KBM-7 (cell line): Measurements from ENCODE around the gene NIT2.

Experiments used
- DNase-seq: peaks from one replicate; pipeline ENCODE4 v3.0.0-alpha.2; 2015
- in situ Hi-C: fragments of 300-500 bp; cut with MboI; formaldehyde crosslinking; loops from 2 replicates; pipeline ENCODE4 v1.14.3; 2020; ENCODE audit warnings: low sequenced_read_pairs, low pct_unique_long_range_greater_than_20kb, mixed read lengths

Gene NIT2

DNA sequence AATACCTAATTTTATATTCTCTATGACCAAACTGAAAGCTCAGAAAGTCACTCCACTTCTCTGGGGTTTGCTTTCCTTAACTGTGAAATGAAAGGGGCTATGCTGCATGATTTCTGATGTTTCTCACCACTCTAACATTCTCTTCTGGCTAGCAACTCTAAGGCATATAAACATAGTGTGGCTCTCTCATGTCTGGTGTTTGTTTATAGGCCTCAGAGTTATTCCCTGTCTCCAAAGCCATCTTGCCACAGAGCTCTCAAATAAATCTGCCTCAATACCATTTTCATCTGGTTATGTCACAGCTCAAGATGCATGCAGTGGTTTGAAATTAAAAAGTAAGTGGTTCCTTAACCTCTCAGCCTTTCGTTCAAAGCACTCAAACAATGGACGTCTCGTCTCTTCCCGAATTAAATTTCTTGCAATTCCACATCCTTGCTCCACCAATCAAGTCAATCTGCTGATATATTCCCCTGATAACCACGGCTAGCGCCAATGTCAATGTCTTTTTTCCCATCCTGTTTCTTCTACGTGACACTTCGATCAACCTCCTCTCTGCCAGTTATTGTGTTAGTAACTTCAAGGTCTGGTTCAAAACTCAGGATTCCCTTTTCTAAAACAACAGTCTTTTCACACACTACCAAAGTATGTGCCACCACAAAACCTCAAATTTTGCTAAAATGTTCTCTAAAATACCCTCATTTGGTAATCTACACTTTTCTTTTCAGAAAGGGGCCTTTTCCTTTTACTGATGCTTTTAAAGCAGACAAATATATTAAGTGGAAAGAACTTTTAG is 50.4 kb downstream of the NIT2 start:
- in situ Hi-C loops, result no loop called here
- no peak for DNase-seq

DNA sequence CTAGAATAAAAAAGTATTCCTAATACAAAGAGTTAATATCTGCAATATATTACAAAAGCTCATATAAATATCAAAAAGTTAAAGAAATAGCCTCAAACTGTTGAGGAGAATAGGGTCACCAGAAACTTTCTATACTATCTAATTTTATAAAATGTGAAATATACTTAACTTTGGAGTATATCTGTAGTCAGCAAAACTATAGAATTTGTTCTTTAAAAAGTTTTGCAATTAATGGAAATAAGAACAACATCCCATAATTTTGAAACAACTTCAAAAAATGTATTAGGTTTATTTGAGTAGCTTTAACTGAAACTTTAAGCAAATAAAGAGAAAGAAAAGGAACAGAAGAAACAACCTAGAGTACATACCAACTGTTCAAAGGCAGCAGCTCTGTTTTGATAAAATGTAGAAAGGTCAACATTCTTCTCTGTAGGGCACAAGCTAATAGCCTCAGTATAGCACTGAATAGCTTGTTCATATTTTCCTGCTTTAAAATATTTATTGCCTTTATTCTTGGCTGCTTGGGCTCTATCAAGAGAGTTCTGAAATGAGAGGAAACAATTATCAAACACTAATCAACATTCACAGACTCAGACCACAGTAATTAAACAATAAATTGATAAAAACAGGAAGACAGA is 52.0 kb downstream of the NIT2 start:
- in situ Hi-C loops, result no loop called here
- DNase-seq, result no peak

DNA sequence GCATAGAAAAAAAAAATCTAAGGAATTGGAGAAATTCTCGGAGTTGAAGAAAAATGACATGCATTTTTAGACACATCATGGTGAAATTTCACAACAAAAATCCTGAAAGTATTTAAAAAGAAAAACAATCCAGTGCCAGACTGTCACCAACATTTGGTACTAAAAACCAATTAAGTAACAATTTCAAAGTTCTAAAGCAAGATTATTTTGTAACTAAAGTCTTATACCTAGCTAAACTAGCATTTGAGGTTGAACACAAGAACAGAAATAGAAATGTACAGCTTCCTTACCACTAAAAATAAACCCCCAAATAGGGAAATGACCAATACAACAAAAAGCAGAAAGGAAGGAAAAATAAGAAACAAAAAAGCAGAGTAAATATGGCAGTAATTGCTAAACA is 54.5 kb downstream of the NIT2 start:
- DNase-seq, result no peak
- in situ Hi-C loops, result no loop called here

DNA sequence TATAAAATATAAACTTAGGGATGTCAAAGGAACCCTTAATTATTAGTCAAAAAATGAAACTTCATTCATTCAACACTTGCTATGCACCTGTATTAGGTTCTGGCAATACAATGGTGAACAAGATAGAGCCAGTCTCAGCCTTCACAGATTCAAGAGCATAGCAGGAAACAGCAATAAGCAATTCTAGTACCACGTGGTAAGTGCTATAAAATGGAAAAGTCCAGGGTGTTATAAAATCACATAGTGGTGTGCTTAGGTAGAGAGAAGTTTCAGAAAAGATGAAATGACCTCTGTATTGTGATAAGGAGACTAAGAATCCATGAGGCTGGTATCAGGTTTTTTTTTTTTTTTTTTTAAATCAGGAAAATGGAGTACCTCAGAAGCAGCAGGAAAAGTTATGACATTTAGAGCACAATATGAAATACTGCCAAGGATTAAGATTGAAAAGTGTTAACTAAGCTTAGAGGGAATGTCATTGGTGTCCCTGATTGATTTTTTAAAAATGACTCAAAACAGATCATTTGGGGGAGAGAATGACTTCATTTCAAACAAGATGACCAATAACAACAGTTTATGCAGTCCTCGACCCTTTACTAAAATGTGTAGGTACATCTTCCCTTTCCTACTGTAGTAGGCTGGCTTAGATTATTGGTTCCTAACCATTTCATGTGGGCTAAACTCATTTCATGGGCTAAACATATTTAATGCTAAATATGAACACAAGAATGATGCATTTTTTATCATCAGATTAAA is 61.3 kb downstream of the NIT2 start:
- DNase-seq, result no peak
- in situ Hi-C loops, result no loop called here

DNA sequence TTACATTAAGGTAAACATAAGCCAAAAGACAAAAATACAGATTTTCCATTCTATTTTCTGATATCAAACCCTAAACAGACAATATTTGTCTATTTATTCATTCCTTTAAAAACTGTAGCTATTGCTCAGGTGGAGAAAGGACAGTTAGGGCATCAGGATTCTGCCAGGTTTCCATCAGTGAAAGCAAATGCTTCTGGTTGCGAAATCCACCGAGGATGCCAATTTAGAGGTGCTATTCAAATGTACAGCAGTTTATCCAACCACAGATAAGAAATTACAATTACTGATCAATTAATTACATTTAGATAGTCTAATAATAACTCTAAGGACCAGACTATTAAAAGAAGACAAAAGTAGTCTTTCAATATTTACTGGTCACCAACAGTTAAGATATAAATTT is 62.4 kb downstream of the NIT2 start:
- in situ Hi-C loops, result no loop called here
- DNase-seq, result no peak

DNA sequence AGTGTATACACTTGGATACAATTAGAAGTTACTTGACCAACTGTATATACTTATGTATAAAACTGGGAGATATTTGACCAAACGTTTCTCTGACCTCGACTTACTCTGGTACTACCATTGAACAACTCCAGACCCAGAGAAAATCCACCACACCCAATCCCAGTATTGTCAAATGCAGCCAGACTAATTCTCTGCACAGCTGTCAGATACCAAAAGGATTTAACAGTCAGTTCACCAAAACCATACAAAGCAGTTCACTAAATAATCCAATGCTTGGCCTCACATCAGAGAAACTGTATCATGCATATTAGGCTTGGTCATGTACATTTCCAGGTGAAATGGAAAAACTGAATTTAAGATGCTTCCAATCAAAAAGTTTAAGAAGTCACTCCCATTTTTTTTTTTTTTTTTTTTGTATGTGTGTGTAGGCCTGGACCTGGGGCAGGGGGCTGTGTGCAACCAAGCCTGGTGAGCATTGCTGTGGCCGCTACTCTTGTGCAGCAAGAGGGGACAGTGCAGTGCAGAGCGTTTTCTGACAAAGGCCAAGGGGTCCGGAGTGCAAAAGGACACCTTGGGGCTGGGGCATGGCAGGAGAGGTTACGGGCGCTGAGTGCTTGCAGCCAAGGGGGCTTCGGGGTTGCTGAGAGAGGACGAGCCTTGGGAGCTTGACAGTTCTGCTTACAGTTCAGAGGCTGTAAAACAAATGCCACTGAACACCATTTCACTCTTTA is 64.9 kb downstream of the NIT2 start:
- no peak for DNase-seq
- in situ Hi-C loops, result no loop called here

DNA sequence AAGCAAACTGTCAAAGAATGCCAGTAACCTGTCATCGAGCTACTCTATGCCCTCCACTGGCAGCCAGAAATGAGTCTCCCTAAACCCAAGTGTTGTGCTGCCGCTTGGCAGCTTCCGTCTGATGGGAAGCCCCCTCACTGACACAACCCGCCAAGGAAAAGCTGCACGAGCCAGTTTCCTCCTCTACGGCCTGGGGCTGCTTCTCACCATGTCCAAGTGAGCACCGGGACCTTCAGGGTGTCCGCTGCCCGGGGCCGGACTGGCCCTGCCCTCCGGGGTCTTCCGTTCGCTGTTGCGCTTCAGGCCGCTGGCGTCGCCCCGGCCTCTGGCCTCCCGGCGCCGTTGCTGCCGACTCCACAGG is 65.8 kb downstream of the NIT2 start:
- peak; percentile 43 for DNase-seq
- in situ Hi-C loops, result no loop called here

DNA sequence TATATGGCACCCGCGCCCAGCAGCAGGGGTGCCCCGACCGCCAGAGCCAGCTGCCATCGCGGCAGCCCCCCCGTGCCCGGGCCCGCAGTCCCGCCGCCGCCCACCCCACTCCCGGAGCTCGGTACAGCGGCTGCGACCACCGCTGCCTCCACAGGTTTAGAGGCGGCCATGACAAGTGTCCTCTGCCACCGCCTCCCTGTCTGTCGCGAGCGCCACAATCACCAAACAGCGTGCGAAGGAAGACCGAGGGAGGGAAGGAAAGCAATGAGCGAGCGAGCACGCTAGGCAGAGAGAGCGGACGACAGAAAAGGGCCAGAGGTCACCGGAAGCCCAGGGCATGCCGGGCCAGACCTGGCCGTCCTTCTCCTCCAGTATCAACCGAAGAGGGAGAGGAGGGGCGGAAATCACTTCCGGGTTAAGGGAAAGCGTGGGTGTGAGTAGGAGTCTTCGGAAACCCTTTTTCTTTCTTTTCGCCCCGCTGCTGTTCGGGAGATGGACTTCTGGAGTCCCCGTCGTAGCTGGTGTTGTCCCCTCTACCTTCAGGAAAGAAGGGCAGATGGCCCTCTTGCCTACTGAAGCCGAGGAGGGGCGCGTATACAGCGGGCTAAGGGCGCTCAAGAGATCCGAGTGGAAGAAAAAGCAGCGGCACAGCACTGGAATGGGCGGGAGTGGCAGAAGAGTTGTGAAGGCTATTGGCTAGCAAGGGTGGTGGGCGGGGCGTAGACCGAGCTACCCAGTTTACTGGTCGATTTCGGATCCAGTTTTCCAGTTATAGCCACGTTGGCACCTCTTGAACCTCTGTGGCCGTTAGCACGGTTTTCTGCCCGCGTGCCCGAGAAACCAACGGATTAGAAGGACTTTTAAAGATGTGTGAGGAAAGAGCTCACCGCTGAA is 66.5 kb downstream of the NIT2 start, which contains the start of the genes LNP1 and TOMM70:
LNP1 (plus strand) TSS at position 760 of the 894 bp plus-strand sequence. CDS start 28,191 bp downstream, outside the sequence.
TOMM70 (minus strand) TSS at position 310 of the 894 bp plus-strand sequence; CDS start at position 170, 140 bp downstream.
- DNase-seq, result peak; percentile 96
- in situ Hi-C loops, result no loop called here

DNA sequence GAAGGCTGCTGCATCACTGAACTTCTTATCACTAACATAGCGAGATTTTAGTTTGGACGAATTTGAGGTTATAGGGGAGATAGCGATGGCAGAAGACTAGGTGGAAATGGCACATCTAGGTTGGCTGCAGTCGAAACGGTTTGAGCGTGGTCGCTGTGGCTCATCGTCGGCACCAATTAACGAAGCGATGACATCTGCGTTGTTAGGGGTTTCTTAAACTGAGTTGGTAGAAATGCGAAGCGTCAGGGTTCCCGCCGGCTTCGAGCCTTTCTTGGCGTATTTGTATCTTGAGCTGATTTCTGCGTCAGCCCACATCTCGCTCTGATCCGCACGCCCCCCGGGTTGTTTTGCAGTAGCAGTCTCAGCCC is 67.1 kb downstream of the NIT2 start:
- DNase-seq, result no peak
- in situ Hi-C loops, result no loop called here

DNA sequence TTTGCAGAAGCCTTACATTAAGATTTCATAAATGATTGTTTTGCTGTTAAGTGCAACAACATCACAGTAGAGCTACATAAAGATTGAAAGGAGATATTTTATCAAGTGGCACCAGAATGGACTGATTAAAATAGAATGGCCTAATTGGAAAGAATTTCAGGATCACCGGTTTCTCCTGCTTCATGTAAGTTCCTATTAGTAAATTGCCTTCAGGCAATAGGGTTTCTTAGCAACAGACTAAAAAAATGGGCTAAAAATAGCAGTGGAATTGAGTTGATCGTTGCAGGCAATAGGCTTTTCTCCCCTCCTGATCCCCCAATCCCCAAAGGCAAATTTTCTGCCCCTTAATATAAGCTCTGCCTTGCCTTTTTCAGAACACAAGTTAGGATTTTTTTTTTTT is 67.7 kb downstream of the NIT2 start:
- DNase-seq, result no peak
- in situ Hi-C loops, result no loop called here

DNA sequence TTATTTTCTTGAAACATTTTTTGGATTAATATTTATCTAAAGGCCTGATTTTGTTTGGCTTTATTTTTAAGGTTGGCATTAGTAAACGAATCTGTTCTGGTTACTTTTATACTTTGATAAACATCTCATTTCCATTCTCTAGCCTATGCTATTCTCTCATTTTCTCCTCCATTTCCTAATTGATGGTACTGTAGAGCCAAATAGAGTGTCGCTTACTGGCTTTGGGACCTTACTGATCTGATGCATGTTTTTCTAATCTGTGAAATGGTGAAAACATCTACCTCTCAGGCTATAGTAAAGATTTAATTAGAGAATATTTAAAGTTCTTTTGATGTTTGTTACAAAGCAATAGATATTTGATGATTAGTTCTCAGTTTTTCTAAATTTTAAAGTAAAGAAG is 68.3 kb downstream of the NIT2 start:
- DNase-seq, result no peak
- in situ Hi-C loops, result no loop called here

DNA sequence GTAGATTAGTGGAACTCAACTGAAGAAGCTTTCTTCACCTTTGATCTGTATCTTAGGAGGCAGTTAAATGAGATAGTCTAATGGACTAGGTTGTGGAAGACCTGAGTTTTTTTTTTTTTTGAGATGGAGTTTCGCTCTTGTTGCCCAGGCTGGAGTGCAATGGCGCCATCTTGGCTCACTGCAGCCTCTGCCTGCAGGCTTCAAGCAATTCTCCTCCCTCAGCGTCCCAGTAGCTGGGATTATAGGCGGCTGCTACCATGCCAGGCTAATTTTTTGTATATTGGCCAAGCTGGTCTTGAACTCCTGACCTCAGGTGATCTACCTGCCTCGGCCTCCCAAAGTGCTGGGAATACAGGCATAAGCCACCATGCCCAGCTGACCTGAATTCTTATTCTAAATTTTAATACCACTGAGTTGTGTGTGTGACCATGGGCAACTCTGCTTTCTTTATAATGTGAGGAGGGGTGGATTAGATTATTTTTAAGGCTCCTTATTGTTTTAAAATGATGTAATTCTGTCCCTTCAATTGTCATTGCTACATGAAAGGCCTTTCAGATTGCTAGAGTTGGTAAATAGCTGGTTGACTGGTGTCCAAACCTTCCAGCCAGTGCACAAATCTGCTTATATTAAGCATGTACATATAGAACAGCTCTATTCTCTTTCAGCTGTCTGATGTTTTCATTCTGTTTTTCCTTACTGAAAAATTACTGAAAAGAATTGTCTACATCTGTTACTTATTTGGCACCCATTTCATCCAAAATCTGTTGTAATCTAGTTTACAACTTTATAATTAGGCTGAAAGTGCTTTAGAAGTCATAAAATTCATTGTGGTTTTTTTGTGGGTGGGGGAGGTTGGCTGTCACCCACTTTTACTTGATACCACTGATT is 69.0 kb downstream of the NIT2 start:
- in situ Hi-C loops, result no loop called here
- no peak for DNase-seq

DNA sequence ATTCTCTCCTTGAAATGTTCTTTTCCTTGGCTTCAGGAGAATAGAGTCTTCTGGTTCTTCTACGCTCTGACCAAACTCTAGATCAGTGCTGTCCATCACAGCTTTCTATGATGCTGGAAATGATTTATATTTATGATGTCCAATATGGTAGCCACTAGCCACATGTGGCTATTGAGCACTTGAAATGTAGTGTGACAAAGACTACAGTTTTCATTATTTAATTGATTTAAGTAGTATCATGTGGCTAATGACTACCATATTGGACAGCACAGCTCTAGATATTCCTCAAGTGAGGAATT is 69.6 kb downstream of the NIT2 start:
- in situ Hi-C loops, result no loop called here

DNA sequence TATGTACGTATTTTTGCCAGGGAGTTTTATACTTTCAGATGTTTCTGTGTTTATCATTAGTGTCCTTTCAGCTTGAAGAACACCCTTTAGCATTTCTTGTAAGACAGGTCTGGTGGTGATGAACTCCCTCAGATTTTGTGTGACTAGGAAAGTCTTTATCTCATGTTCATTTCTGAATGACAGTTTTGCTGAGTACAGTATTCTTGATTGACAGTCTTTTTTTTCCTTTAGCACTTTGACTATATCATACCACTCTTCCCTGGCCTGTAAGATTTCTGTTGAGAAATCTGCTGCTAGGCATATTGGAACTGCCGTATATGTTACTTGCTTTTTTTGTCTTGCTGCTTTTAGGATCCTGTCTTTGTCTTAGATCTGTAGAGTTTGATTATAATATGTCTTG is 72.6 kb downstream of the NIT2 start:
- in situ Hi-C loops, result no loop called here
- no peak for DNase-seq

More for the DNA sequence above, 69.6 kb downstream of the NIT2 start:
- DNase-seq, result no peak

DNA sequence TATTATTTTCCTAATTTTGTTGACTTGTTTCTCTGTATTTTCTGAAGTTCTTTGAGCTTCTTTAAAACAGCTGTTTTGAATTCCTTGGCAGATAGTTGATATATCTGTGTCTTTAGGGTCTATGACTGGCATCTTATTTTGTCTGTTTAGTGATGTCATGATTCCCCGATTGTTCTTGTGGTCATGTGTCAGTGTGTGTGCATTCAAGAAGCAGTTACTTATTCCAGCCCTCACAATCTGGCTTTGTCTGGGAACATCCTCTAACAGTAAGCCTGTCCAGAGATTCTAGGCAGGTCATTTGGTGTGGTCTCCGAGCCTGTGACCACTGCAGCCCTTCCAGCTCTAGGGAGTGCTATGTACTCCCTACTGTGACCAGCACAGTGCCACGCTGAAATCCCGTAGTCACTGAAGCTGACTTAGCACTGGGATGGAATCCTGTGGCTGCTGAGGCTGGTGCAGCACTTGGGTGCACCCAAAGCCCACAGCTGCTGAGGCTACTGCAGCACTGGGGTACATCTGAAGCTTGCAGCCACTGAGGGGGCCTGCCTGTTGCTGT is 73.5 kb downstream of the NIT2 start:
- in situ Hi-C loops, result no loop called here
- DNase-seq, result no peak
